H1 (cell line): ENCODE results near the gene ANKS1B. TPM values are rescaled to one million over a fixed set of nuclear protein-coding genes. Genes with fewer than 3 reads are reported as not detected.
A peak's percentile ranks its signal among the peaks of the same experiment; 100 is the strongest.

Experiments
- CTCF ChIA-PET: fragments of 300-600 bp; sonication (Branson Sonifier 250); formaldehyde crosslinking; loops from one replicate; lab custom pipeline; 2021; ENCODE audit not compliant: partially characterized antibody; lab: Charles Lee
- POLR2A ChIA-PET: fragments of 300-600 bp; sonication (Branson Sonifier 250); formaldehyde crosslinking; loops from one replicate; lab custom pipeline; 2021; ENCODE audit warnings: inconsistent platforms; ENCODE audit not compliant: partially characterized antibody; lab: Charles Lee
- DNase-seq, 2 experiments: peaks; one replicate each; pipeline versions ENCODE4 v3.0.0 to v3.0.0-alpha.2; 2010 to 2022; ENCODE audit warnings: low spot score in 2 of 2, low read depth in 1 of 2, mixed read lengths in 1 of 2
- FAIRE-seq: peaks from 2 replicates; lab custom pipeline; 2011; peaks lifted over from hg19 to GRCh38; lab: Jason Lieb, UNC
- H2AFZ ChIP-seq: 2 replicates; pipeline ENCODE4 v1.8.1; 2012; ENCODE audit warnings: low read length, inconsistent platforms
- H2AK5ac ChIP-seq: 2 replicates; pipeline ENCODE4 v1.6.1; 2013; ENCODE audit warnings: low read depth, low read length
- H2BK120ac ChIP-seq: replicated peaks from 2 replicates; pipeline ENCODE3; 2013; ENCODE audit warnings: low read depth, low read length, inconsistent platforms
- H2BK12ac ChIP-seq: 2 replicates; pipeline ENCODE4 v1.6.1; 2013; ENCODE audit warnings: low read depth, low read length
- H2BK15ac ChIP-seq: 2 replicates; pipeline ENCODE4 v1.6.1; 2013; ENCODE audit warnings: low read length
- H2BK20ac ChIP-seq: 2 replicates; pipeline ENCODE4 v1.6.1; 2013; ENCODE audit warnings: low read length
- H2BK5ac ChIP-seq: 2 replicates; pipeline ENCODE4 v1.6.1; 2013; ENCODE audit warnings: low read depth, low read length
- H3K14ac ChIP-seq: 2 replicates; pipeline ENCODE4 v1.6.1; 2013; ENCODE audit warnings: inconsistent platforms; ENCODE audit not compliant: insufficient read length
- H3K18ac ChIP-seq: 2 replicates; pipeline ENCODE4 v1.6.1; 2013; ENCODE audit warnings: low read length; ENCODE audit errors: extremely low read depth
- H3K23ac ChIP-seq: 2 replicates; pipeline ENCODE4 v1.6.1; 2013; ENCODE audit warnings: inconsistent platforms; ENCODE audit not compliant: insufficient read length
- H3K23me2 ChIP-seq: 2 replicates; pipeline ENCODE4 v1.6.1; 2013; ENCODE audit warnings: low read depth, low read length
- H3K27ac ChIP-seq: 2 replicates; pipeline ENCODE4 v1.6.1; 2011; ENCODE audit warnings: low read depth, low read length, inconsistent platforms
- H3K27me3 ChIP-seq, 4 experiments: replicated peaks in 1 of 4; 1 replicate in 1 of 4; 2 replicates in 3 of 4; pipeline versions ENCODE4 v1.6.1 to v1.8.1; 2011 to 2013; ENCODE audit warnings: low read length in 3 of 4, mild to moderate bottlenecking in 3 of 4, inconsistent platforms in 2 of 4, mixed read lengths in 2 of 4, moderate library complexity in 1 of 4; ENCODE audit not compliant: control insufficient read depth in 3 of 4, insufficient read depth in 3 of 4; ENCODE audit errors: extremely low read depth in 1 of 4
- H3K36me3 ChIP-seq, 4 experiments: 2 replicates each; pipeline versions ENCODE4 v1.6.1 to v1.8.1; 2011 to 2013; ENCODE audit warnings: mild to moderate bottlenecking in 4 of 4, low read length in 3 of 4, moderate library complexity in 2 of 4, control low read depth in 1 of 4, inconsistent platforms in 1 of 4; ENCODE audit not compliant: insufficient read depth in 4 of 4, control insufficient read depth in 2 of 4
- H3K4ac ChIP-seq: replicated peaks from 2 replicates; pipeline ENCODE3; 2013; ENCODE audit warnings: low read length, low read depth, mixed read lengths, inconsistent platforms; ENCODE audit not compliant: insufficient read length
- H3K4me1 ChIP-seq, 4 experiments: replicated peaks in 1 of 4; 1 replicate in 1 of 4; 2 replicates in 3 of 4; pipeline versions ENCODE4 v1.6.1 to v1.8.1; 2011 to 2013; ENCODE audit warnings: low read length in 3 of 4, inconsistent platforms in 2 of 4, mixed read lengths in 1 of 4; ENCODE audit not compliant: insufficient read depth in 4 of 4, control insufficient read depth in 3 of 4
- H3K4me2 ChIP-seq, 2 experiments: 2 replicates each; pipeline versions ENCODE4 v1.6.1 to v1.8.1; 2011 to 2013; ENCODE audit warnings: low read depth in 2 of 2, low read length in 2 of 2, control low read depth in 1 of 2, inconsistent platforms in 1 of 2, mild to moderate bottlenecking in 1 of 2; ENCODE audit not compliant: insufficient read depth in 1 of 2
- H3K4me3 ChIP-seq, 4 experiments: fragments of 200-600, 300-600 bp in 1 of 4; sonication (generic), shearing (Covaris generic), sonication (Bioruptor Twin) in 1 of 4; 2 replicates each; pipeline versions ENCODE4 v1.5.1 to v1.8.1; 2011 to 2016; ENCODE audit warnings: low read length in 4 of 4, low read depth in 3 of 4, control low read depth in 2 of 4, inconsistent platforms in 2 of 4, mild to moderate bottlenecking in 2 of 4, mixed read lengths in 1 of 4, moderate library complexity in 1 of 4; ENCODE audit not compliant: insufficient read depth in 2 of 4; ENCODE audit errors: extremely low read depth in 1 of 4
- H3K56ac ChIP-seq: replicated peaks from 2 replicates; pipeline ENCODE3; 2013; ENCODE audit warnings: low read depth, mild to moderate bottlenecking, mixed read lengths, low read length, inconsistent platforms; ENCODE audit not compliant: insufficient read length
- H3K79me1 ChIP-seq: 2 replicates; pipeline ENCODE4 v1.6.1; 2013; ENCODE audit warnings: low read depth, low read length, control low read depth
- H3K79me2 ChIP-seq, 2 experiments: 2 replicates each; pipeline versions ENCODE4 v1.6.1 to v1.8.1; 2012 to 2013; ENCODE audit warnings: low read length in 2 of 2, mild to moderate bottlenecking in 2 of 2, inconsistent platforms in 1 of 2; ENCODE audit not compliant: insufficient read depth in 2 of 2, control insufficient read depth in 1 of 2
- H3K9ac ChIP-seq, 4 experiments: replicated peaks in 1 of 4; 1 replicate in 1 of 4; 2 replicates in 3 of 4; pipeline versions ENCODE4 v1.6.1 to v1.8.1; 2011 to 2013; ENCODE audit warnings: low read depth in 3 of 4, low read length in 3 of 4, control low read depth in 2 of 4, mild to moderate bottlenecking in 2 of 4, moderate library complexity in 2 of 4, inconsistent platforms in 1 of 4; ENCODE audit errors: extremely low read depth in 1 of 4
- H3K9me3 ChIP-seq, 2 experiments: 2 replicates each; pipeline versions ENCODE4 v1.6.1 to v1.8.1; 2012 to 2013; ENCODE audit warnings: mild to moderate bottlenecking in 2 of 2, moderate library complexity in 2 of 2, control low read depth in 1 of 2, inconsistent platforms in 1 of 2, low read depth in 1 of 2, low read length in 1 of 2, mixed read lengths in 1 of 2; ENCODE audit not compliant: insufficient read depth in 2 of 2
- H4K20me1 ChIP-seq, 2 experiments: replicated peaks in 1 of 2; 2 replicates each; pipeline versions ENCODE3 to v1.8.1; 2011 to 2013; ENCODE audit warnings: inconsistent platforms in 2 of 2, low read length in 2 of 2, mild to moderate bottlenecking in 1 of 2; ENCODE audit not compliant: insufficient read depth in 2 of 2, control insufficient read depth in 1 of 2
- H4K5ac ChIP-seq: 2 replicates; pipeline ENCODE4 v1.6.1; 2013; ENCODE audit warnings: low read length, low read depth, mixed read lengths, inconsistent platforms; ENCODE audit not compliant: insufficient read length
- H4K8ac ChIP-seq: 2 replicates; pipeline ENCODE4 v1.8.0; 2013; ENCODE audit warnings: mild to moderate bottlenecking, moderate library complexity, low read length, inconsistent platforms; ENCODE audit not compliant: insufficient read depth; ENCODE audit errors: extremely low read depth
- H4K91ac ChIP-seq: replicated peaks from 2 replicates; pipeline ENCODE3; 2013; ENCODE audit warnings: low read length, mixed read lengths, inconsistent platforms; ENCODE audit not compliant: insufficient read length
- ATF3 ChIP-seq: IDR thresholded peaks from 2 replicates; pipeline ENCODE4 v1.6.1; 2011; ENCODE audit warnings: low read depth, mild to moderate bottlenecking, low read length; ENCODE audit not compliant: insufficient read depth
- CTCF ChIP-seq, 3 experiments: IDR thresholded peaks; 1 replicate in 2 of 3; 2 replicates in 1 of 3; pipeline versions ENCODE4 v1.5.1 to v1.6.1; 2011; ENCODE audit warnings: low read length in 3 of 3, mild to moderate bottlenecking in 3 of 3, inconsistent platforms in 2 of 3, low read depth in 1 of 3, moderate library complexity in 1 of 3; ENCODE audit not compliant: insufficient read depth in 1 of 3; ENCODE audit errors: control extremely low read depth in 1 of 3
- RAD21 ChIP-seq, 2 experiments: IDR thresholded peaks in 1 of 2; conservative IDR thresholded peaks in 1 of 2; 2 replicates each; pipeline ENCODE4 v1.6.1; 2011; ENCODE audit warnings: low read depth in 2 of 2, low read length in 2 of 2, improper control_type of control experiment in 1 of 2, inconsistent platforms in 1 of 2, mild to moderate bottlenecking in 1 of 2, moderate library complexity in 1 of 2
- WGBS, 2 experiments: shearing (Covaris generic) in 1 of 2; methylation state at CpG; one replicate each; pipeline versions ENCODE4 v1.1.6 to v1.1.7; 2013 to 2015; ENCODE audit warnings: low lambda C conversion rate in 2 of 2, mixed read lengths in 2 of 2, inconsistent platforms in 1 of 2, low coverage in 1 of 2, missing lambda C conversion rate in 1 of 2; ENCODE audit not compliant: insufficient replicate concordance in 2 of 2, insufficient coverage in 1 of 2, insufficient read length in 1 of 2; ENCODE audit errors: extremely low coverage in 1 of 2, missing lambda C conversion rate in 1 of 2; 5-methylcytosine and 5-hydroxymethylcytosine counted together
- polyA plus RNA-seq, 7 experiments: library from polyadenylated mRNA; depleted of rRNA in 3 of 7; stranded (reverse) in 5 of 7; unstranded in 2 of 7; fragments of >200 nt in 5 of 7; fragments of 200-250 nt in 2 of 7; gene quantifications; 1 replicate in 5 of 7; 2 replicates in 1 of 7; 4 replicates in 1 of 7; pipeline versions ENCODE4 v1.2.1 to v1.2.3, GENCODE V29; 2011 to 2013; ENCODE audit warnings: missing spikeins in 2 of 7, mixed read lengths in 2 of 7
- total RNA-seq: library from RNA; stranded (reverse); fragmentation: NEBNext Ultra II Directional; extraction: Animal tissue kit (Norgen Biotek cat#: 25700); gene quantifications from 2 replicates; pipeline ENCODE4 v1.2.1, GENCODE V29; 2021

The ANKS1B gene
- total and polyA plus RNA-seq, 2 of the 8 experiments (the other 6 are each of a cell fraction or from before 2014, with no cell fraction given), result 2.7 to 6.1 TPM

- H3K79me2 ChIP-seq, result no peaks in the 10 kb centered on the region
- no peak overlapping the region for H2BK120ac ChIP-seq
- FAIRE-seq, result peak; percentile 75
- H3K14ac ChIP-seq, result no peak overlapping the region
- H3K23ac ChIP-seq, result no peak overlapping the region
- peak; percentile 30 to 57 (median 36); a peak in 3 of 4 replicates for TF ChIP-seq CTCF (IDR thresholded peaks at IDR 0.05; ENCODE audit: control extremely low read depth in 1 of 3, insufficient read depth in 1 of 3, low read depth in 1 of 3, low read length in 3 of 3)
- peak; percentile 15 to 37; a peak in 1 of 4 replicates for TF ChIP-seq RAD21 (IDR thresholded peaks at IDR 0.05 in 1 of 2, conservative IDR thresholded peaks at IDR 0.05 in 1 of 2; ENCODE audit: low read depth in 2 of 2, low read length in 2 of 2)
- no peak for TF ChIP-seq ATF3
- no peak for DNase-seq
- no peaks in the 10 kb centered on the region for H3K27me3 ChIP-seq
- ChIA-PET CTCF (interaction anchor here (0.9 to 4.0 kb wide), 17 partner anchors 8 to 161 kb away, joined by 3 to 21 read pairs (median 5); no protein-coding TSS in a partner anchor), POLR2A (interaction anchor here (1.3 kb wide), 1 partner anchor 8 kb away, joined by 5 read pairs; no protein-coding TSS in a partner anchor)
- no peak overlapping the region for H4K91ac ChIP-seq
- no peak overlapping the region for H3K9ac ChIP-seq
- no peak overlapping the region for H3K4ac ChIP-seq
- no peaks in the 10 kb centered on the region for H3K9me3 ChIP-seq
- H4K8ac ChIP-seq, result no peak overlapping the region
- H3K56ac ChIP-seq, result no peak overlapping the region
- H2AFZ ChIP-seq, result no peak overlapping the region
- no peak overlapping the region for H3K27ac ChIP-seq
- H3K79me1 ChIP-seq, result no peaks in the 10 kb centered on the region
- no peak overlapping the region for H2BK20ac ChIP-seq
- no peaks in the 10 kb centered on the region for H4K20me1 ChIP-seq
- no peaks in the 10 kb centered on the region for H3K36me3 ChIP-seq
- no peak overlapping the region for H2BK5ac ChIP-seq
- H2BK12ac ChIP-seq, result peak overlapping the region; percentile 62; the same call in 1 of the 2 replicates
- WGBS, 2 experiments, result 62% methylated on average over 7 of the region's 7 CpGs; no CpG with 5 or more reads in 1 of the 2 experiments
- peaks cover 0 to 10% (median 5%) of the 10 kb centered on the region in 4 experiments; a peak in 5 of 7 replicates for H3K4me1 ChIP-seq
- H3K18ac ChIP-seq, result no peak overlapping the region
- H3K4me3 ChIP-seq, result no peak overlapping the region
- no peaks in the 10 kb centered on the region for H3K23me2 ChIP-seq
- H4K5ac ChIP-seq, result no peak overlapping the region
- no peak overlapping the region for H2BK15ac ChIP-seq
- no peak overlapping the region for H2AK5ac ChIP-seq
- no peak overlapping the region for H3K4me2 ChIP-seq
These were observed 1146.5 kb downstream of the ANKS1B start for GRCh38 chr12:98838231-98838647.
